Adrenal gland (tissue), 12 donors: Measurements from ENCODE around the gene TRMT1. TPM values are rescaled to one million over a fixed set of nuclear protein-coding genes. Genes with fewer than 3 reads are reported as not detected.

Source experiments
- DNase-seq, 7 donors: peaks; one replicate each; pipeline ENCODE4 v3.0.0-alpha.2; 2019 to 2020
- H3K27ac ChIP-seq, 5 donors: fragments of 200-600 bp; sonication (generic) in 4 of 5; 1 replicate in 3 of 5; 2 replicates in 2 of 5; pipeline versions ENCODE4 v1.5.1 to v1.8.0; 2016 to 2020; ENCODE audit warnings: mild to moderate bottlenecking in 1 of 5
- H3K27me3 ChIP-seq: fragments of 200-600 bp; 2 replicates; pipeline ENCODE4 v1.8.0; 2021
- H3K36me3 ChIP-seq, 2 donors: fragments of 200-600 bp; replicated peaks in 1 of 2; 1 replicate in 1 of 2; 2 replicates in 1 of 2; pipeline versions ENCODE4 v1.5.1 to v1.8.0; 2018 to 2022
- H3K4me1 ChIP-seq, 2 donors: fragments of 200-600 bp; replicated peaks in 1 of 2; 1 replicate in 1 of 2; 2 replicates in 1 of 2; pipeline versions ENCODE4 v1.5.1 to v1.8.0; 2018 to 2021
- H3K4me3 ChIP-seq, 4 donors: fragments of 200-600 bp; sonication (generic) in 3 of 4; one replicate each; pipeline ENCODE4 v1.5.1; 2016 to 2018
- H3K9me3 ChIP-seq, 3 donors: fragments of 200-600 bp; sonication (generic) in 1 of 3; replicated peaks in 1 of 3; 1 replicate in 2 of 3; 2 replicates in 1 of 3; pipeline versions ENCODE4 v1.5.1 to v1.8.0; 2016 to 2021
- POLR2A ChIP-seq, 2 donors: fragments of 450-650 bp; IDR thresholded peaks; one replicate each; pipeline ENCODE4 v1.6.1; 2017; ENCODE audit warnings: antibody characterized with exemption in 2 of 2, mild to moderate bottlenecking in 2 of 2, moderate library complexity in 1 of 2
- WGBS, 4 donors: extraction: QIAGEN DNeasy Blood & Tissue Kit in 2 of 4; methylation state at CpG; one replicate each; pipeline versions ENCODE4 v1.1.5 to v1.1.7; 2013 to 2017; 5-methylcytosine and 5-hydroxymethylcytosine counted together
- intact Hi-C, 2 donors: fragments of 100-400 bp; cut with DNase I; formaldehyde crosslinking; loops; one replicate each; pipeline versions ENCODE4 v1.14.1 to v1.15.0; 2022 to 2023
- polyA plus RNA-seq, 3 donors: library from polyadenylated mRNA; stranded (reverse); fragments of 200-250 nt in 2 of 3; fragments of 350-450 nt in 1 of 3; fragmentation: Illumina TruSeq in 1 of 3; extraction: RNeasy Lipid Tissue Mini Kit (QIAGEN cat#74804) in 1 of 3; gene quantifications; one replicate each; pipeline ENCODE4 v1.2.3, GENCODE V29; 2013 to 2014
- total RNA-seq, 9 donors: library from RNA; depleted of rRNA in 4 of 9; stranded (reverse); fragments of >200 nt in 4 of 9; fragments of 120-200 nt in 1 of 9; fragmentation: NEBNext Ultra II Directional in 1 of 9; extraction: Animal tissue kit (Norgen Biotek cat#: 25700) in 1 of 9; gene quantifications; one replicate each; pipeline versions ENCODE4 v1.1.0 to v1.2.4, GENCODE V29; 2013 to 2023
- TF ChIP-seq, protein P1 (sequence below), 6 experiments: fragments of 450-650 bp in 4 of 6; fragments of 200-600 bp in 2 of 6; sonication (generic) in 1 of 6; IDR thresholded peaks; 1 replicate in 5 of 6; 2 replicates in 1 of 6; pipeline versions ENCODE4 v1.5.1 to v1.8.0; 2016 to 2021; ENCODE audit warnings: antibody characterized with exemption in 6 of 6, mild to moderate bottlenecking in 2 of 6, moderate library complexity in 1 of 6
- donor health status: healthy with polysubstance abuse.
- donor health status: Bipolar disorder and iron deficiency.
- donor health status: DM: yes; HTN: yes; CAD: no.
- donor health status: DM: no; HTN: no; CAD: no.
- donor health status: DM: no; HTN: no; CAD: no.
- donor health status: DM: yes; HTN: yes; CAD: no.

The TRMT1 gene
- total and polyA plus RNA-seq, 12 donors, result 13.4 to 229 (median 35.4) TPM

DNA sequence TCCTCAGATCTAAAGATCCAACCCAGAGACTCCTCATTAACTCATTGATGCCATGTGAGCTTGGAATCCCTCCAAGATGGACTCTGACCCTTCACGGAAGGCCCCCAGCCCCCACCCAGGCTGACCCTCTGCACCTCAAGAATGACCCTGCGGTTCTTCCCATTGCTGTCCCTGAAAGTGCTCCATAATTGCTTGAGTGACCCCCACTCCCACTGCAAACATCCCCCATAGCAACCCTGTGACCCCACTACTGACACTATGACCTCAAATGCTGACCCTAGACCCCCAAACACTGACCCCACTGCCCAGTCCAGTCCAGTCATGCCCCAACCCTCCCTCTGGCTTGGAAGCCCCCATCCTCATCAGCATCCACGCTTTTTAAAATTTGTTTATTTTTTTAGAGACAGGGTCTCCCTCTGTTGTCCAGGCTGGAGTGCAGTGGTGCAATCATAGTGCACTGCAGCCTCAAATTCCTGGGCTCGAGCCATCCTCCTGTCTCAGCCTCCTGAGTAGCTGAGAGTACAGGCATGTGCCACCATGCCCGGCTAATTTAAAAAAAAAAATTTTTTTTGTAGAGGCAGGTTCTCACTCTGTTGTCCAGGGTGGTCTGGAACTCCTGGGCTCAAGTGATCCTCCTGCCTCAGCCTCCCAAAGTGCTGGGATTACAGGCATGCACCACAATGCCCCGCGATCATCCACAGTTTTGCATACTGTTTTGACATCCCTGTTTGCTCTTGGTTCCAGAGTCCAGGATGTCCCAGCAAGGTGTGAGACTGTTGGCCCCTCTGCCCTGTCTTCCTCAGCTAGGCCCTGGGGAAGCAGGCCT, 14.7 kb downstream of the TRMT1 start:
- Histone ChIP-seq H3K27ac (peak overlapping the region in 4 of 5 donors; percentile 51 to 93 (median 62)), H3K4me1 (peaks cover 19 to 31% of the 10 kb centered on the region in 2 donors), H3K27me3 (peaks cover 4% of the 10 kb centered on the region), H3K36me3 (no peaks in the 10 kb centered on the region), H3K9me3 (no peaks in the 10 kb centered on the region), H3K4me3 (peak overlapping the region in 2 of 4 donors; percentile 27 to 53)
- intact Hi-C loops, result no loop called here
- no peak for DNase-seq
- 54 to 88% (median 77%) methylated on average over 5 to 7 of the region's 7 CpGs for WGBS, 4 donors
- no peak for TF ChIP-seq POLR2A (IDR thresholded peaks at IDR 0.05)
- TF ChIP-seq, protein P1, sequence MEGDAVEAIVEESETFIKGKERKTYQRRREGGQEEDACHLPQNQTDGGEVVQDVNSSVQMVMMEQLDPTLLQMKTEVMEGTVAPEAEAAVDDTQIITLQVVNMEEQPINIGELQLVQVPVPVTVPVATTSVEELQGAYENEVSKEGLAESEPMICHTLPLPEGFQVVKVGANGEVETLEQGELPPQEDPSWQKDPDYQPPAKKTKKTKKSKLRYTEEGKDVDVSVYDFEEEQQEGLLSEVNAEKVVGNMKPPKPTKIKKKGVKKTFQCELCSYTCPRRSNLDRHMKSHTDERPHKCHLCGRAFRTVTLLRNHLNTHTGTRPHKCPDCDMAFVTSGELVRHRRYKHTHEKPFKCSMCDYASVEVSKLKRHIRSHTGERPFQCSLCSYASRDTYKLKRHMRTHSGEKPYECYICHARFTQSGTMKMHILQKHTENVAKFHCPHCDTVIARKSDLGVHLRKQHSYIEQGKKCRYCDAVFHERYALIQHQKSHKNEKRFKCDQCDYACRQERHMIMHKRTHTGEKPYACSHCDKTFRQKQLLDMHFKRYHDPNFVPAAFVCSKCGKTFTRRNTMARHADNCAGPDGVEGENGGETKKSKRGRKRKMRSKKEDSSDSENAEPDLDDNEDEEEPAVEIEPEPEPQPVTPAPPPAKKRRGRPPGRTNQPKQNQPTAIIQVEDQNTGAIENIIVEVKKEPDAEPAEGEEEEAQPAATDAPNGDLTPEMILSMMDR (IDR thresholded peaks at IDR 0.05), result peak in 1 of 6 experiments; percentile 3

DNA sequence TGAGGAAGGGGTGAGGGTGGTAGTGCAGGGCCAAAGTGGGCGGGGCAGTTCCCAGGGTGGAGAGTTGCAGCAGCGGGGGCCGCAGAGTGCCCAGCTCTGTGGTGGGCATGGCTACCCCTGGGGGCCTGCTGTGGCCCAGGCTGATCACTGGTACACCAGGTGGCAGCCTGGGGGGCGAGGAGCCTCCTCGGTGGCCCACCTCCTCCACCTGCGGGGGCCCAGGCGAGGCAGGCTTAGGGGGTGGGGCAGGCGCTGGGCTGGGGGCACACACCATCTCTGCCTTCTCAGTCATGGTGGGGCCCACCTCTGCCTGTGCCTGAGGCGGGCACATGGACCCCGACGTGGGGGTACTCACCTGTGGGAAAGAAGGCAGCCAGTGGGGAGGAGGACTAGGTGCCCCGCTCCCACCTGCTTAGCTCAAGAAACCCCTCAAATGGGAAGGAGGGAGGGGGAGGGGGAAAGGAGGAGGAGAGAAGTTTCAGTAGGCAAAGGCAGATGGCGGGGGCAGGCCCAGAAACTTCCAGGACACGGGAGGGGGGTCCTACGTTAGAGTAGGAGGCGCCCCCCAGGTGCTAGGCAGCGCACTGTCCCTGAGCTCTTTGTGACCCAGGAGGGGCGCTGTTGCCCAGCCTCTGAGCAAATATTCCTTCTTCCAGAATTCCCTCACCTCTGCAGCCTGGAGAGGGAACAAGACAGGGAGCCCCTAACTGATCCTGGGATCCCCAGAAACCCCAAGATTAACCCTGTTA, 15.5 kb downstream of the TRMT1 start:
- TF ChIP-seq POLR2A (IDR thresholded peaks at IDR 0.05), result no peak
- TF ChIP-seq, protein P1 (IDR thresholded peaks at IDR 0.05), result peak in 2 of 6 experiments; percentile 10 to 12
- intact Hi-C loops, result no loop called here
- H3K36me3 ChIP-seq, result no peaks in the 10 kb centered on the region
- no peaks in the 10 kb centered on the region for H3K9me3 ChIP-seq
- 51 to 62% (median 58%) methylated on average over 5 to 18 of the region's 18 CpGs for WGBS, 4 donors
- peak overlapping the region in 1 of 5 donors; percentile 93 for H3K27ac ChIP-seq
- H3K27me3 ChIP-seq, result peaks cover 8% of the 10 kb centered on the region
- DNase-seq, result peak in 1 of 7 donors; percentile 24
- peak overlapping the region in 1 of 4 donors; percentile 53 for H3K4me3 ChIP-seq
- peaks cover 19 to 31% of the 10 kb centered on the region in 2 donors for H3K4me1 ChIP-seq

DNA sequence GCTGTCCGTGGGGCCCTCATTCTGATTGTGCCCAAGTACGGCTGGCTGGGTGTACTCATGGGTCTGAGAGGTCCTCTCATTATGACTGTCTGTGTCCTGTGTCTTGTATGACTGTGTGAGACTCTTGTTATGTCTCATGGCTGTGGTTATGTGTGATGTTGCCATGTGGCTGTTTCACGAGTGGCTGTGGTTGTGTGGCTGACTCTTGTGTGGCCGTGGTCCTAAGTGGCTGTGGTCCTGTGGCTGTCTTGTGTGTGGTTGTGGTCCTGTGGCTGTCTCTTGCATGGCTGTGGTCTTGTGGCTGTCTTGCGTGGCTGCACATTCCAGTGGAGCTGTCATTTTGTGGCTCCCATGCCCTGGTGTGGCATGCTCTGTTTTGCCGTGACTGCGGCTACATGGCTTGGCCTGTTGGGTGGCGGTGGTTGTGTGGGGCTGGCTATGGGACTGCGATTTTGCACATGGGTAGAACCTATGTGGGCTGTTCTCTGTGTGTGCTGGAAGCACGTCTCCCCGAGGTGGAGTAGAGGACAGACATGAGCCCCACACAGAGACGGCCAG, 16.4 kb downstream of the TRMT1 start:
- H3K27ac ChIP-seq, result peak overlapping the region in 4 of 5 donors; percentile 37 to 93 (median 70)
- no peak for TF ChIP-seq POLR2A (IDR thresholded peaks at IDR 0.05)
- TF ChIP-seq, protein P1 (IDR thresholded peaks at IDR 0.05), result no peak
- intact Hi-C loops, result no loop called here
- peaks cover 8% of the 10 kb centered on the region for H3K27me3 ChIP-seq
- H3K4me1 ChIP-seq, result peaks cover 19 to 35% of the 10 kb centered on the region in 2 donors
- no peaks in the 10 kb centered on the region for H3K9me3 ChIP-seq
- peak overlapping the region in 1 of 4 donors; percentile 48 for H3K4me3 ChIP-seq
- 67 to 74% (median 73%) methylated on average over 5 to 12 of the region's 12 CpGs for WGBS, 4 donors
- DNase-seq, result no peak
- no peaks in the 10 kb centered on the region for H3K36me3 ChIP-seq
